NCI-H146 treated with DMSO at 0.1 percent for 48 hours (cell line): ENCODE measurements around the gene HOXA10.

Source experiments
- DNase-seq: peaks from one replicate; lab custom pipeline; 2025; ENCODE audit not compliant: unreplicated experiment; lab: John Stamatoyannopoulos, UW

The HOXA10 gene

DNA sequence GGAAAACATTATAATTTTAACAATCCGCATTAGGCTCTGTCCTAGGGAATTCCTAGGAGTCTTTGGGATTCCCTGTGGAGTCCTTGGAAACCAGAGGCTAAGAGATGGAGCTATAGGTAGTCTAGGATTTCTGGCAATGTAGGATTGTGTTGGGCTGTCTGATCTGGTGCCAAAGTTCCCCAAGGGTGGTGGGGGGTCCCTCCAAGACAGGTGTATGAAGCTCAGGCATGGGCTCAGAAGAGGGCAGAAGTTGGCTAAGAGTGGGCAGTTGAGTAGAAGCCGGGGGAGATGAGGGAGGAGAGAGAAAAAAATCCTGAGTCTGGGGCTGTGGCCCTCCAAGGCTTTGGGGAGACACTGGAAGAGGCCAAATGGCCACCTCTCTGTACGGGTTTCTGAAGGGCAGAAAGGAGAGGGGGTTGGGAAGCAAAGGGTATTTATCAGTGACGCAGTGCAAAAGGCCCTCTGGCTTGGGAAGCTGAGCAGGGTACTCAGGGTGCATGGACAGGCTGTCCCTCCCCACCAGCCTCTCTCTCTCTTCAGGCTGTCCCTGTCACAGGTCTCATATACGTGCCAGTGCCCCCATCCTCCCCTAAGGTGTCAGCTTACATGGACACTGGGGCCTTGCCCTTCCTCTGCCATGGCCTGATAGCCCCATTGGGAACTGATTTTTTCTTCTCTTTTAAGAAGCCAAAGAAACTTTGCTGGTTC is 27.5 kb downstream of the HOXA10 start:
- DNase-seq = no peak

DNA sequence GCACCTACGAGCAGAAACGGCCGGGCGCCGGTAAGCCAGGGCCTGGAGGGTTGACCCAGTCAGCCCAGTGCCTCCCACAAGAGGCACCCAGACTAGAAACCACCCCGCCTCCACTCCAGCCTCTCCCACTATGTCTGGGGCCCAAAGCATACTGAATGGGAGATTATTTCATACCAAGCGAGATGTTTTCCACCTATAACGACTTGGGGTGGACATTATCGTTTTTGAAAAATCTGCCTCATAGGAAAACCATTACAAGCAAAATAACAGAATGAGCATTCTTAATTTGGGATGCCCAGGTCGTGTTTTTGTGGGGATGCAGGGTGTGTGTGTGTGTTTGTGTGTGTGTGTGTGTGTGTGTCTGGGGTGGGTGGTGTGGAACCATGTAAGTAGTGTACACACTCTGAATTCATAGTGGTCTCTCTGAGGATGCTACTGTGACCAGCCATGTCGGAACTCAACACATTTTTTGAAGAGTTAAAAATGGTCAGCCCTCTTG is 28.2 kb downstream of the HOXA10 start:
- DNase-seq = no peak

DNA sequence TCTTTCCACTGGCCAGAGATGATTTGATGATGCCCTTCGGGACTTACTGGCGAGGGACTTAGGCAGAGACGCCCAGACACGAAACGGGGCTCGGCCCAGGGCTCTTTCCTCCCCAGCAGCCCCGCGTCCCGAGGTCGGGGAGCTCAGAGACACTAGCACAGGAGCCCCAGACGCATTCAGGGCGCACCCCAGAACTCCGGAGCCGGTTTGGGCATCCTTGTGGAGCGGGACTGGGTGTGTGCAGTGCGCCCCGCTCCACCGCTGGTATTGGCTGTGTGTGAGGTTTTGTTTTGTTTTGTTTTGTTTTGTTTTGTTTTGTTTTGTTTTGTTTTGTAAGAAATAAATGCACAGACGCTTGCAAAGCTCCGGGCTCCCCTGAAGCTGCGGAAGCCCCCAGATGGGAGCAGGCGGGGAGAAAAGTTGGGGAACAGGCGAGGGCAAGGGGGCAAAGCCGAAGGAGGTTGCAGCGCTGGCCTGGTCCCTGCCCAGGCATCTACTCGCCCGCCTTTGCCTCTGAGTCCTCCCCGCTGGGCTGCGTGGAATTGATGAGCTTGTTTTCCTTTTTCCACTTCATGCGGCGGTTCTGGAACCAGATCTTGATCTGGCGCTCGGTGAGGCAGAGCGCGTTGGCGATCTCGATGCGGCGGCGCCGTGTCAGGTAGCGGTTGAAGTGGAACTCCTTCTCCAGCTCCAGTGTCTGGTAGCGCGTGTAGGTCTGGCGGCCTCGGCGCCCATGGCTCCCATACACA is 28.8 kb downstream of the HOXA10 start:
- no peak for DNase-seq

DNA sequence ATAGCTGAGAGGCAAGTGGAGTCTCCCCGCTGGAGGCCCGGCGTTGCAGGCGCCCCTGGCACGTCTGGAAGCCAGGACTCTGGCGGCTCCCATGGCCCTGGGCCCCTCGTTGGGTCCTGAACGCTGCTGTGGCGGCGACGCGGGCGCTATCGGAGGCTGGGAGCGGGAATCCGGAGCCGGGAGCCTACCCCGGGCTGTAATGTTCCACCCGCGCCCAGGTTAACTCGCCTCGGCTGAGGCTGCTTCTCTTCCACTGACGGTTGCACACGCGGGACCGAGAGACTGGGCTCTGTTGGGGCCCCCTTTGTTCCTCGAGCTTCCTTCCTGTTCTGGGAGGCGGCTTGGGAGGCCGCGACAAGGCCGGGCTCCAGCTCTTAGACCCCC is 29.3 kb downstream of the HOXA10 start:
- no peak for DNase-seq

DNA sequence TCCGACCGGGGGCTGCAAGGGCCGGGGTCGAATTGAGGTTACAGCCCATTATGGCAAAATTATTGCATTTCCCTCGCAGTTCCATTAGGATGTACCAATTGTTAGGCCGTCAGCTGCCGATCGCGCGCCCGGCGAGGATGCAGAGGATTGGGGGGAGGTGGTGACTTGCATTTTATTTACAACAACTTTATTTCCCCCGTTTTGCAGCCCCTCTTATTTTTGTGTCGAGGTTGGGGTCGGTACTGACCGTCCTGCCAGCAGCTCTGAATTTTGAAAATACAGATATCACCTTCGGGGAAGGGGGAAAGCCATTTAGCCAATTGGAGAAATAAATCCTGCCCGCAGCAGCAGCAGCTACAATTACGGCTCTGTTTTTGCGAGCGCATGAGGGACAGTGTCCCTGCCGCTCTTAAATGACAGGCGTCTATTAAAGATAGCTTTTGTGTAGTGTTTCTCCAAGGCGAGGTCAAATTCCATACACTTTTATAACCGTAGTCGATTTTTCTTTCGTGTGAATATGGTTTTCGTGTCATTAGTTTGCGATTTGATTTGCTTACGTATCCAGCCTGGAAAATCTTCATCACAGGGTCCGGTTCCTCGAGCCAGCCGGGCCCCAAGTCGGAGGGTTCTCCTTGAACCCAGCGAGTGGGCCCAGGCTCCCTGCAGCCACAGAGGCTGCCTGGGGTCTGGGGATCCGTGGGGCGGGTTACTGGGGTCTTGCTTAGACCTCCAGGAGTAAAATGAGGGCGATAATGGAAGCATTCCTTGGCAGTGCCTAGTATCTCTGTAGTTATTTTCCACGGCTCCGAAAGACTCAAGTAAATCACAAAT is 30.0 kb downstream of the HOXA10 start:
- no peak for DNase-seq

DNA sequence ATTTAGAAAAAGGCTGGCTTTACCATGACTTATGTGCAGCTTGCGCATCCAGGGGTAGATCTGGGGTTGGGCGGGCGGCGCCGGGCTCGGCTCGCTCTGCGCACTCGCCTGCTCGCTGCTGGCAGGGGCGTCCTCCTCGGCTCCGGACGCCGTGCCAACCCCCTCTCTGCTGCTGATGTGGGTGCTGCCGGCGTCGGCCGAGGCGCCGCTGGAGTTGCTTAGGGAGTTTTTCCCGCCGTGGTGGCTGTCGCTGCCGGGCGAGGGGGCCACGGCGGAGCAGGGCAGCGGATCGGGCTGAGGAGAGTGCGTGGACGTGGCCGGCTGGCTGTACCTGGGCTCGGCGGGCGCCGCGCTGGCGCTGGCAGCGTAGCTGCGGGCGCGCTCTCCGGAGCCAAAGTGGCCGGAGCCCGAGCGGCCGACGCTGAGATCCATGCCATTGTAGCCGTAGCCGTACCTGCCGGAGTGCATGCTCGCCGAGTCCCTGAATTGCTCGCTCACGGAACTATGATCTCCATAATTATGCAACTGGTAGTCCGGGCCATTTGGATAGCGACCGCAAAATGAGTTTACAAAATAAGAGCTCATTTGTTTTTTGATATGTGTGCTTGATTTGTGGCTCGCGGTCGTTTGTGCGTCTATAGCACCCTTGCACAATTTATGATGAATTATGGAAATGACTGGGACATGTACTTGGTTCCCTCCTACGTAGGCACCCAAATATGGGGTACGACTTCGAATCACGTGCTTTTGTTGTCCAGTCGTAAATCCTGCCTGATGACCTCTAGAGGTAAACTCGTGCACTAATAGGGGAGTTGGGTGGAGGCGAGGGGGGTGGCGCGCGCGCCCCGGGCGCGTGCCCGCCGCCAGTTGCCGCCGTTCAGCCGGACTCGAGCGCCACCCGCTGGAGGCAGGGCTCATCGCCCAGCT is 30.8 kb downstream of the HOXA10 start, which contains the start of gene HOXA5:
Gene HOXA5, minus strand, starts transcription at position 659 of the 927 bp plus-strand sequence. Its CDS starts 74 bp downstream, at position 585.
- no peak for DNase-seq

DNA sequence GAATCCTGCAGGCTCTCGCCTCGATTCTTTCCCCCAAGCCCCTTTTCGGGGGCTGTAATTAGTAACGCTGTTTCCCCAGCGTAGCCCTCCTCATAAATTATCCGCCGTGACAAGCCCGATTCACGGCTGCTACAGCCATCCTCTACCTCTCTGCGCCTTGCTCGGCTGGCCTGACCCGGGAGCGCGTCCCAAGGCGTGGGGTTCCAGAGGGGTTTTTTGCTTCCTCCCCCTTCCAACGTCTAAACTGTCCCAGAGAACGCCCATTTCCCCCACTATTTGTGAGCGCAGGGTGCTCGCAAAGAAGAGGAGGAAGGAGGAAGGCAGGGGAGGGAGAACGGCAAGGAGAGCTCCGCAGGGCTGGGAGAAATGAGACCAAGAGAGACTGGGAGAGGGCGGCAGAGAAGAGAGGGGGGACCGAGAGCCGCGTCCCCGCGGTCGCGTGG is 31.5 kb downstream of the HOXA10 start:
- no peak for DNase-seq

DNA sequence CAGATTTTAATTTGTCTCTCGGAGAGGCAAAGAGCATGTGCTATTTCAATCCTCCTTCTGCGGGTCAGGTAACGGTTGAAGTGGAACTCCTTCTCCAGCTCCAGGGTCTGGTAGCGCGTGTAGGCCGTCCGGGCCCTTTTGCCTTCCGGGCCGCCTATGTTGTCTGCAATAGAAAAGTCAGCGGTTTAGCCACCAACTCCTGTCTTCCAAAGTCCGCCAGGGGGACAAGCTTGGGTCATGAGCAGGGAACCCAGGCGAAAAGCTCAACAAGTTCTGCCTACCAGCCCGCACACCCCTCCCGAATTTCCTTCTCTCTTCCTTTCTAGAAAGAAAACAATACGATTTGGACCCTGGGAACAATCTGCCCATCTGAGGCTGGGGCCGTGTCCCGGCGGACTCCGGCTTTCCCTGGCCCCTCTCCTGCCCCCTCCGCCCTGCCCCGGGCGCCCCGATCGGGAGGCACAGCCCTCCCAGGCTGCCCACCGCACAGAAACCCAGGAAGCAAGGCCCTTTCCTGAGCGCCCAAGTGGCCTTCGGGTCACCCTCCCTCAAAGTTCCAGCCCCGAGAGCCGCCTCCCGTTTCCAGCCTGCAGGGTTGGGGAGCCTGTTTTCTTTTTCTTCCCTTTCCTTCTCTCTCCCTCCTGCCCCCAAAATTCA is 32.1 kb downstream of the HOXA10 start:
- no peak for DNase-seq

DNA sequence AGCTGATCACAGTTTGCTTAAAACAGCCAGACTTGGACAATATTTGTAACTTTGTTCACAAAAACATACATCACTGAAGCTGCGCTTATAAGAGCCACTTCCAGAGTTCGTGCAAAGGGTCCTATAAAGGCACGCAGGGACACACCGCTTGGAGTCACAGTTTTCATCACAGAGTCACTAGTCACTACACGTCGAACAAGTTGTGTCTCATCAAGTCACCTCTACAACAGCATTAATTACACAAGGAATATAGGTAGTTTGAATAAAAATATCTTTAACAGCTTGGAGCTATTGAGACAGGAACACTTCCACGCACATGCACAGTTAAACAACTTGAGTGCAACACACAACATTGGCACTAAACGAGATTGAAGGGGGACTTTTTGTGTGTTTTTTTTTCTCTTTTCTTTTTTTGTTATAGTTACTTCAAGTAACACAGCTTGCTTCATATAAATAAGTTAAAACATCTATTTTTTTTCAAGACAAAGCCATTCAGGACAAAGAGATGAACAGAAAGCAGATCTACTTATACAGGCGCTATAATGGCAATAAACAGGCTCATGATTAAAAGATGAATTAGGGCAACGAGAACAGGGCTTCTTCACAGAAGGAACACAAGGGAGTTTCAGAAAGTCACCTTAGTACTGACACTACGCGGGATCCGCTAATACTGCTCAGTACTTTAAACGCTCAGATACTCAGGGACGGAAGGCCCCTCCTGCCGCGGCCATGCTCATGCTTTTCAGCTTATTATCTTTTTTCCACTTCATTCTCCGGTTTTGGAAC is 32.8 kb downstream of the HOXA10 start:
- no peak for DNase-seq

DNA sequence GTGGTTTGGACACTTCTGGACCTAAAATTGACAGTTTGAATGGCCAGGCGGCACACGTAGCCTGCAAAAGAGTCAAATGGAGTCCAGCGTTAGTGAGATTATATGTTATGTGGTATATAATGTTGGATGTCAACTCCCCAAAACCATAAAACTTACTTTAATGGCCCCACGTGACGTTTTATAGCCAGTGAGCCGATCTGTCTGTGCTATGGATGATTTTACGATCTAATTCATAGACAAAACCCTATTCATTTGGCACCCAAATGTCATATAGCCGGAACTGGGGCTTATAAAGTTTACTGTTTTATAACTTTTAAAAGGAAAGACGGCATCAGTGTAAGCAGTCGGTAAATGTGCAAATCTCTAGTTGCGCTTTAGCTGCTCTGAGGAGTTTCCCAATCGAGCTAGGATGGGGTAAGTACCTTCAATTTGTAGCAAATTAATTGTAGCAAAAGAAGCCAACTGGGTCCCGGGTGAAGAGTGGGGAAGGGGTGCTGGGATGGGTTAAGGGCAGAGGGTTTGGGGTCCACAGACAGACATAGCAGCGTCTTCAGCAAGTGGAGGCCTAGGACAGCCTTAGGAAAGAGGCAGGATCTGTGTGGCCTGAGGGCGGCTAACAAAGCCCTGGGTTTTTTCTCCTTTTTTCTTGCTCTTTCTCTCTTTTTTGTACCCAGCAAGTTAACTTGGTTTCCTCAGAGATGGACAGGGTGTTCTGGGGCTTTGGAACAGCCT is 33.8 kb downstream of the HOXA10 start:
- DNase-seq = no peak

DNA sequence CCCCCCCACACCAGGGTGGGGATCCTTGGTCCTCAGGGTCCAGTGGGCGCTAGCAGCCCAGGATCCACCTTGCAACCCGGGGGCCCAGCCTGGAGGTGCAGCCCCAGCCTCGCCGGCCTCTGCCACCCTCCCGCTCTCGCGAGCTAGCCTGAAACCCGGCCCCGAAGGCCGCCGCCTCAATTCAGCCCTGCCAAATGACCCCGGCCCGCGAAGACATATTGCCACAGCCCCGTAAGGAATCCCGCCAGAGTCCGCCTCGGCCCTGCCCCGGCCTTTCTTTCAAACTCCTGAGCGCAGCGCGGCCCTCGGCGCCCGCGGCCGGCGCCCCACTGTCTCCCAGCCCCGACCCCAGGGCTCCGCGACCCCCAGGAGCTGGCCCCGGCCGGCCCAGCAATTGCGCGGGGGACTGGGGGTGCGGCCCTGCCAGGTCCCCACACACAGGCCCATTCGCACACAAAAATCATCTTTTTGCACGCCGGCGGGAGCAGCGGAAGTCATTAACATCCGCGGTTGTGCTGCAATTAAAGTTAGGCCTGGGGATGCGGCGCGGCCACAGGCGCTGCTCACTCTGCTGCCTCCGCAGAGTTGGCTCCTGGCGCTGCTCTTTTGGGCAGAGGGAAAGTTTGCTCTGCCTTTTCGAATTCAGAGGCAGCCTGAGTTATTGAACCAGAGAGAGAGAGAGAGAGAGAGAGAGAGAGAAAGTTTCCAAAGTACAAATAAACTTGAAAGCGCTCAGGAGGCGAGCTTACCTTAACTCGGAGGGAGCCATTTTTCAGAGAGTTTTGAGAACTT is 34.6 kb downstream of the HOXA10 start:
- DNase-seq = no peak

DNA sequence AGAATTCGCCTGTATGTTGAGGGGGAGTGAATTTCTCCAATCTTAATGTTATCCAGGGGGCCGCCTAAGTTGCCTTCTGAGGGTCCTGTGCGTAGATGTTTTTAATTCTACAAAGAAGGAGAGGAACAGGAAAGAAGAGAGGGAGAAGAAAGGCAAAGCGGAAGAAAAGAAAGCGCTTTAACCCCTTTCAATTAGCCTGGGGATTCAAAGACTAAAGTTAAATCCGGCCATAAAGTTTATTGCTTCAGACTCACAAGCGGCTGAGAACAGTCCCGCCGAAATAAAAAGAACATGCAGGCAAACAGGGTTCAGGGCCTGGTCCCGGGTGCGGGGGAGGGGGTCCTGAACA is 35.2 kb downstream of the HOXA10 start:
- DNase-seq = no peak

DNA sequence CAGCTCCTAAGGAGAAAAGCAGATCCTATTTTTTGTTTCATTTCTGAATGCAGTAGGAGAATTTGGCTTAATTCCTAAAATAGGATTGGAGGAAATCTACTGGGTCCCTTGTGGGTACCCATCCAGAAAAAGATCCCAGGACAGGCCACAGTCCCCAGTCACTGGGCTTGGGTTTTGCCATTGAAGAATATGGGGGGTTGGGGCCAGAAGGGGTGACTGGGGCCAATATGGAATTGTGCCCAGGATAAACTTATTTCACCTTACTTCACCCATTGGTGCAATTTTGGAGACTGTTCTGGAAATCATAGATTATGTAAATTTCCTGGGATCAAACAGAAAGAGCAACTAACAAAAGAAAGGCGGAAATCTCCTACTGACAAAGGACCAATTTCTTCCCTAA is 35.6 kb downstream of the HOXA10 start:
- no peak for DNase-seq

DNA sequence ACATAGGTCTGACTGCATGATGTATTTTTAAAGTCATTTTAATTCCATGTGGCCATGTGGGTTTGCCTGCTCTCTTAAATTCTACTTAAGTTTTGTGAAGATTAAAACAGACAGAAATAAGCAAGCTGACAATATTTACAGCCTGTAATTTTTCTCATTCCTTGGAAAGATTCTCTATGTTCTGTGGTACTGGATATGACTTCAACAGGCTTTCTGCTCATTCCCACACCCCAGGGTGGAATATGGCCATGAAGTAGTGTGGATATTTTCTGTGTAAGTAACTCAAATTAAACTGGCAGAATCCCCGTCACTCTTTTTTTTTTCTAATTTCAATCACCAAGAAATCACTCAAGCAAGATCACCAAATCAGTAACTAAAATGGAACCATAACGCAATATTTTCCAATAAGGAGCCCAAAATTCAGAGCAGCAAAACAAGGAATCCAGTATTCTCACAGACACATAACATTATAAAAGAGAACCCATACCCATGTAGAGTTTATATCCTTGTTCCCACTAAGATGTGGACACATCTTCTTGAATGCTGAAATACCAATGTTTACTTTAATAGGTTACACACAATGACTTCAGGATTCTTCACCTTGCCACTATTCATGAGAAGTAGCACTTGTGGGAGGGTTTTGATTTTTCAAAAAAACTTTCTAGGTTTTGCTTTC is 36.3 kb downstream of the HOXA10 start:
- no peak for DNase-seq

DNA sequence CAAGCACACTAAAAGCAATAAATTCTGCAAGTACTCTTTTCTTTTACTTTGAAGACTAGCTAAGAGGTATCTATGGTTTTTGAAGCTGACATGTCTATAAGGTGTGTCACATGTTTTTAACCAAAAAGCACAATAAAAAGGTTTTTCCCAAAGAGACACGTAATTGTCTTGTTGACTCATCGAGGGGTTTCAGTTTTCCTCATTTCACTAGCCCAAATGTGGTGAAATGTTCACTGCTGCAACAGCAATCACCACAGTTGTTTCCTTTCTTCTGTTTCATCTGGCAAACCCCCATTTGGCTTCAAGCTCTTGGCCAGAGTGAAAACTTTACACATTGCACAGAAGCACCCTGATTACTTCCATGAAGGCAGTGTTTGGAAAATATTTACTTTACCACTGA is 39.7 kb downstream of the HOXA10 start:
- no peak for DNase-seq

DNA sequence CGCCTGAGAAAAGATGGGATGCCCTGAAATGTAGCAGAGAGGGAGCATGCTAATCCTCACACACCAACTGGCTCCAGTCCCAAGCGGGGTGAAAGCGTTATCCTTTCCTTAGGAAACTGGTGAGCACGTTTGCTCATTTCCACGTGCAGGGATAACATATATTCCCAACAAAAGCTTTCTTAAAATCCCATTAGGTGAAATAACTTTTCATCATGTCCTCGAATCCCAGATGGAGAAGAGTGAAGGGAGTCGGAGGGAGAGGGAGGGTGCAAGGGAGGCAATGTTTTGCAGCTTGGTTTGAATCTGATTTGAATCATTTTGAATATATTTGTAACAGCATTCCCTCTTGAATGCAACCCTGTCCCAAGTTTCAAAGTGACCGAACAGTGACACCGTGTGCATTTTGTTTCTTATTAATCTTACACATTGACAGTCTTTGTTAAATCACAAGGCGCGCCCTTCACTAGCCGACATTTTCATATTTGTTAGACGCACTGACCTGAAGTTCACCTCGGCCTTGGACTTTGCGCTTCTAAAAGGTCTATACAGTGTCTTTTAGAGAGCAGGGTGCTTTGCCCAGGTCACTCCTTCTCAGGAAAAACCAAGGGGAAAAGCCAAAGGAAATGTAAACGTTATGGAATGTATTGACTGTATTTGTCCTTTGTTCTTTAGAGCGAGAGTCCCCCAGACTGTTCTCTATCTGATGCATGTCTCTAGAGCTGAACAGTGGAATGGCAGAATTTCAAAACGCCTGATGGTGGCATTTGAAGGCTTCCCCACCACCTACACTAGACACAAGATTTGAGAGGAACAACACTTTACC is 40.5 kb downstream of the HOXA10 start:
- DNase-seq = no peak
